ENCODE results near the gene OSBP.
"Not testable (repeated sequence)": the region's sequence is repeated elsewhere in the genome, so short reads cannot be mapped to it uniquely, and the experiment has no call there.

- TF ChIP-seq CTCF (conservative IDR thresholded peaks at IDR 0.05 in 1 of 2, IDR thresholded peaks at IDR 0.05 in 1 of 2; ENCODE audit: extremely low read depth in 1 of 2, insufficient read depth in 1 of 2, low read depth in 1 of 2, low read length in 2 of 2); EZH2 (IDR thresholded peaks at IDR 0.05; ENCODE audit: borderline replicate concordance, low read length): not testable (repeated sequence)
Measured at GRCh38 chr11:59543713-59544112, 71.9 kb downstream of the OSBP start.

Measured in mammary epithelial cell (primary cell).